Right ventricle myocardium inferior (tissue), 1 donor: ENCODE data around the gene ATP8B4. TPM values are rescaled to one million over a fixed set of nuclear protein-coding genes. Genes with fewer than 3 reads are reported as not detected.

Source experiments
- ATAC-seq: fragments of 200-7000 bp; cut with Tn5 transposase; one replicate; pipeline ENCODE4 v1.9.1; 2020; ENCODE audit warnings: mild to moderate bottlenecking, moderate library complexity
- DNase-seq: peaks from one replicate; pipeline ENCODE4 v3.0.0; 2021; ENCODE audit errors: missing footprints
- intact Hi-C: fragments of 100-400 bp; cut with DNase I; formaldehyde crosslinking; loops from one replicate; pipeline ENCODE4 v1.11.0; 2022
- total RNA-seq: library from RNA; stranded (reverse); fragmentation: NEBNext Ultra II Directional; extraction: Animal tissue kit (Norgen Biotek cat#: 25700); gene quantifications from one replicate; pipeline ENCODE4 v1.2.1, GENCODE V29; 2021
- donor health status: DM: no; HTN: yes; CAD: no; lungs with severe emphysema.

The ATP8B4 gene
- total RNA-seq, 1 donor from 2014 or later, result 6.1 TPM

DNA sequence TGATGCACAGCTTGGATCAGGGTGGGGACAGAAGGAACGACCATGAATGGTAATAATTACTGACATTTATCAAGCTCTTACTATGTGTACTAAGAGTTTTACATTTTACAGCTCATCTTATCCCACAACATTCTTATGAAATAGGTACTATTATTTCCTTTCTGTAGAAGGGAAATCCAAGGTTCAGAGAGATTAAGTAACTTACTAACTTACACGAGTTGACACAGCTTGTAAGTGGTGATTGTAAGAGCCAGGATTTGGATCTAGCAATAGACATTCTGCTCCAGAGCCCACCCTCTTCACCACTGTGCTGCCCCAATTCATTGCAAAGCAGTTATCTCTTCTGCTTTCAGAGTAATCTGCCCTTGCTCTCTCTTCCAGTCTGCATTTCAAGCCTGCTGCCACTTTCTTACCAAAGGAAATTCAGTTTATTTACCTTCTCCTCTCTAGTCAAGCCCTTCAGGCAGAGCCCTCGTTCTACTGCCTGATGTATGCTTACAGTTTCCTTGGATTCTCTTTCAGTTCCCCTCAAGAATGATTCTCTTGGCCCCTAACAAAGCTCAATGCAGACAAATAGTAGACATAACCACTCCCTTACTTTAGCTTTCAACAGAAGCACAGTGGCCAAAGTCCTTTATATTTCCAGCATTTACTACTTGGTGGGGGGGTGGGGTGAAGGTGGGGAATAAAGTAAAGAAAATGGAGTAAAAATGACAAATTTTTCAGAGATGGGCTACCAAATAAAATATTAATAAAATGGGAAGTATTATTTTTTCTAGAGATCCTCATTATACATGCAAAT is 65.8 kb downstream of the ATP8B4 start:
- ATAC-seq, result no peak
- intact Hi-C loops, result loop anchor here (5.0 kb wide), 1 partner anchor 51 kb away; no protein-coding TSS in a partner anchor
- no peak for DNase-seq

DNA sequence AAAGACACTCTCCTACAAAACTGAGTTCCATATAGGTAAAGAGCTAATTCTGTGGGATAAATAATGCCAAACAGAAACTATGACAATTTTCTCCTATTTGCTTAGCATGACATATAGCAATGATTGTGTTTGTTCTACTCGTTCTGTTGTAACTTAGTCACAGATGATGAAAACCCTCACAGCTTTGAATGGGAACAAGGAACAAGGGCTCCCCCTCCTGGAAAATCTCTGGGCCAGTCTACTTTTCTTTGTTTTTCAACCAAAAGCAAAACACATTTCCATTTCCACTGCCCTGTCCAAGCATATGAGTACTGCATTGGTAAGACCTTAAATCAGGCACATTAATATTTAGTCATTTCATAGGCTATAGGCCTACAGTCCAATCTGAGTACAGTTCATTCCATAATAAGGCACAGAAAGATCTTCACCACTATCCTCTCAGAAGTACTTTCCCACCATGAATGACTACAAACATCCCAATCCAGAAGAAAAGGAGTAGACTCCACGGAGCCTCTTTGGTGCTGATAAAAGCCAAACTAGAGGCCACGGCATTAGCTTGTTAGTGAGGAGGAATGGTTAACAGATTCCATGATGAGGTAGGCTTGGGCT is 67.1 kb downstream of the ATP8B4 start:
- intact Hi-C loops, result loop anchor here (5.0 kb wide), 1 partner anchor 50 kb away; no protein-coding TSS in a partner anchor
- ATAC-seq (no peak), DNase-seq (no peak)

GRCh38 chr15:50050986-50051743 is 67.9 kb downstream of the ATP8B4 start:
- no peak for ATAC-seq
- intact Hi-C loops, result loop anchor here (5.0 kb wide), 1 partner anchor 49 kb away; no protein-coding TSS in a partner anchor

GRCh38 chr15:50049871-50050270 is 69.2 kb downstream of the ATP8B4 start:
- no peak for ATAC-seq
- intact Hi-C loops, result loop anchor here (5.0 kb wide), 1 partner anchor 48 kb away; no protein-coding TSS in a partner anchor
- DNase-seq, result no peak

More at GRCh38 chr15:50050986-50051743, 67.9 kb downstream of the ATP8B4 start:
- no peak for DNase-seq

DNA sequence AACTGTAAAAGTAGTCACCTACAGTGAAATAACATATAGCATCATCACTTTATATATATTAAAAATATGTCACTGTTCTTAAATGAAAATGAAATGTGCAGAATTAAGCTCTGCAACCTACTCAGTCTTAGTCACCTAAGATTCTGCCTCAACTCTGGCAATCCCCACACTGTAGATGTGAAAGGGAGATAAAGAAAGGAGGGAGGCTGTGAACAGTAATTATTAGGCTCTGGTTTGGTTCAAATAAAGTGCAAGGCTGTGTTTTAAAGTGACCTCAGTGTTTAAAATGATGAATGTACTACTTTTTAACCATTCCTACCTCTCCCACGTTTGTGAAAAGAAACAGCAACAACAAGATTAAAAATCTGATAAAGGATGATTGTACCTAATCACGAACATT is 72.2 kb downstream of the ATP8B4 start:
- DNase-seq (no peak), ATAC-seq (no peak)

GRCh38 chr15:50046159-50046558 is 72.9 kb downstream of the ATP8B4 start:
- intact Hi-C loops, result no loop called here
- no peak for DNase-seq
- ATAC-seq, result no peak

More for the DNA sequence above, 72.2 kb downstream of the ATP8B4 start:
- intact Hi-C loops, result no loop called here

- ATAC-seq (no peak), DNase-seq (no peak)
- intact Hi-C loops, result no loop called here
Measured at GRCh38 chr15:50044904-50045303, 74.1 kb downstream of the ATP8B4 start.

DNA sequence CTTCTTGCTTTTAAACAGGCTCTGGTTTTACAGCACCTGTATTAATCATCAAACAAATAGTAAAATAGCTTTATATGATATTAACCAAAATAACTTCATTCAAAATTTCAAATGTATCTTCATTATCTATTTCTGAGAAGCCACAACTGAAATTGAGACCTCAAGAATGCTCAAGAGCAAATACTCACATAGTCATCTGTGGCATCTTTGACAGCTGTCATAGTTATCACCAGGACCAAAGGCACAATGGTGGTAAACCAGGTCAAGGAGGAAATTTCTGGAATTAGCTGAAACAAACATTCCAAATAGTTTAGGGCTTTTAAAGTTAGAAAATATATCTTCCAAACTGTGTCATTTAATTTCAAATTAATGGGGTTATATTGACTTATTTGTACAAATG is 74.6 kb downstream of the ATP8B4 start:
- no peak for DNase-seq
- ATAC-seq, result no peak
- intact Hi-C loops, result no loop called here

DNA sequence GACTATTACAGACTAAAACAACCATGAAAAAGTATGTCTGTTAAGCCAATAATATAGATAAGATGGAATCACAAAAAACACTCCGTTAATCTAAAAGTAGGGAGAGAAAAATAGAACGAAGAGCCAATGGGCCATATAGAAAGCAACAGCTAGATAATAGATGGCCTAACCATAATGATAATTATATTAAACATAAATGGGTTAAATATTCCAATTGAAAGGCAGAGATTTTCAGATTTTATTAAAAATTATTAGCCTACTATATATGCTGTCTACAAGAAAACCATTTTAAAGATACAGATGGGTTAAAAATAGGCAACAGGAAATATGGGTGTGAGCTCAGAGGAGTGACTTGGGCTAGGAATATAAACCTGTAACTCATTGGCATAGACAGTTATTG is 76.3 kb downstream of the ATP8B4 start:
- ATAC-seq, result no peak
- no peak for DNase-seq
- intact Hi-C loops, result no loop called here

DNA sequence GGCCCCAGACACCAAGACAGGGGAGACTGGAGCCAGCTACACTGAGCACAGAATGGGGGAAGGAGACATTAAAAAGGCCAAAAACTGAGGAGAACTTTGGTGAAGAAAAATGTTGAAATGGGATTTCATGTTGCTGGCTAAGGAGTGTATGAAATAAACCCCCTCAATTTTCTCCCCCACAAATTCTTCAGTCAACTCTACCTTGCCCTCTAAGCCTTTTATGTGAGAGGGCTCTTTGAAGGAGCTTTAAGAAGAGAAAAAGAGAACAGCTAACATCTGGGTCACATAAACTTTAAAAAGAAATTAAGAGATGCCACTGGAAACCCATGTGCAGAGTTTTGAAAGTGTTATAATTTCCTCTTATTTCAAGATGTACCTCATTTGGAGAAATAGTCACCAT is 88.6 kb downstream of the ATP8B4 start:
- no peak for ATAC-seq
- intact Hi-C loops, result no loop called here
- no peak for DNase-seq

DNA sequence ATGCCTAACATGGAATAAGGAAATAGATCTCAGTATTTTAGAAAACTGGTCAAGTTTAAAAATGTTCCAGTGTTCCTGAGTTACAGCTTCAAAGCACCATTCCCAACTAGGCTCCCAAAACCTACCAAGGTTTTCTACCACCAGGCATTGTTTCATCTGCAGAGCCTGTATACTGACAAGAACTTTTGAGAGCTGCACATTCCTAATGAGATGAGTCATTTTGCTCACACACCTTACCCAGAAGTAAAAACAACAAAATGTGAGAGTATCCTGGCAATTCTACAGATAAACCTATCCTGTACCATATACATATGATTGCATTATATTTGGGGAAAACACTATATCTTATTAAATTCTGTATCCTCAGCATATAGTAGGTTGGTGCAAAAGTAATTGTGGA is 90.7 kb downstream of the ATP8B4 start:
- no peak for ATAC-seq
- no peak for DNase-seq
- intact Hi-C loops, result no loop called here

GRCh38 chr15:50024281-50024680 is 94.8 kb downstream of the ATP8B4 start:
- ATAC-seq (peak; percentile 34), DNase-seq (no peak)
- intact Hi-C loops, result no loop called here

- ATAC-seq, result no peak
- intact Hi-C loops, result no loop called here
- DNase-seq, result no peak
Measured at GRCh38 chr15:50018491-50018890, 100.5 kb downstream of the ATP8B4 start.

DNA sequence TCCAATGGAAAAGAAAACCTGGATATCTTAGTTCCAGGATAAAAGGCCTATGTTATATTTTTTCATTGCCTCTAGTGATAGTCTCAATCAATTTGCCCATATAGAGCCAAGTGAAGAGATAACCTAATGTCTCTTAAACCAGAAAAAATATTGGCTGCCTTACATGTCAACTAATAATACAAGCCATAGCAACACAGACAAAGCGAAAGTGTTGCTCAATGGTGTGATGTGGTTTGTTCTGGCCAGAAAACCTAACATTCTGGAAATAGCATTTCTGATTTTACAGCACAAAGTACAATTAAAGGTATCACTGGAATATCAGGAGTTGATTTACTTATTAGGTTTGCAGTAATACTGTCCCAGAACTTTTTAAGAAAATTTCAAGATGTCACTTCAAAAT is 101.5 kb downstream of the ATP8B4 start:
- ATAC-seq, result peak; percentile 63
- intact Hi-C loops, result no loop called here
- no peak for DNase-seq

DNA sequence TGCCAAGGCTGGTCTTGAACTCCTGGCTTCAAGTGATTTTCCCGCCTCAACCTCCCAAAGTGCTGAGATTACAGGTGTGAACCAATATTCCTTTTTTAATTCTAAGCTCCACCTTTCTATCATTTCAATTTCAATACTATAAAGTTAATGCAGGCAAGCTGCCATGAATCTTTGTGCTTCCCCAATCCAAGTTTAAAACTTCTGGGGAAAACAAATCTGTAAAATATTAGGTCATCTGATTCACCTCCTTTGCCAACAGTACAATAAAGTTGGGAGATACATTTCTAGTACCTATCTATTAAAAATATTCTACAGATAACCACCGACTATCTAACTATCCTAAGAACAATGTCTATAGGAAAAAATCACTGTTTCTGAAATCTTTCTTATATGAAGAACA is 102.1 kb downstream of the ATP8B4 start:
- intact Hi-C loops, result no loop called here
- DNase-seq (no peak), ATAC-seq (no peak)

DNA sequence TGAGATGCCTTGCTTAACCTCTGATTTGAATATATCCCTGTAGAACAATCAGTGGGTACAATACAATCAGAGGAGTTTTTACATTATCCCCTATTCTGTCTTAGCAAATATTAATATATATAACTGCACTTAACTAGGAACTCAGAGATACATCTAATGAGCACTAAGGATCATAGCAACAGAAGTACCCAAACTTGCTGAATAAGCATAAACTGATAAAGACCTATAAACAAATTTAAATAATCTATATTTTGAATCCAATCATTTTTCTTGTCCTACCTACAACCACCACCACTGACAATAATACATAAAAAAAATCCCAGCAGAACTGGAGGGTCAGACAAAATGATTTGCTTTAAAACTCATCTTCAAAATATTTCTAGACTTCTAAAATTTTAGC is 106.2 kb downstream of the ATP8B4 start:
- no peak for ATAC-seq
- no peak for DNase-seq
- intact Hi-C loops, result no loop called here

GRCh38 chr15:50009634-50010033 is 109.4 kb downstream of the ATP8B4 start:
- no peak for DNase-seq
- intact Hi-C loops, result loop anchor here (10.0 kb wide), 3 partner anchors 105 to 585 kb away; partner anchors contain the start of genes DTWD1, FAM227B and FGF7
- peak; percentile 44 for ATAC-seq

DNA sequence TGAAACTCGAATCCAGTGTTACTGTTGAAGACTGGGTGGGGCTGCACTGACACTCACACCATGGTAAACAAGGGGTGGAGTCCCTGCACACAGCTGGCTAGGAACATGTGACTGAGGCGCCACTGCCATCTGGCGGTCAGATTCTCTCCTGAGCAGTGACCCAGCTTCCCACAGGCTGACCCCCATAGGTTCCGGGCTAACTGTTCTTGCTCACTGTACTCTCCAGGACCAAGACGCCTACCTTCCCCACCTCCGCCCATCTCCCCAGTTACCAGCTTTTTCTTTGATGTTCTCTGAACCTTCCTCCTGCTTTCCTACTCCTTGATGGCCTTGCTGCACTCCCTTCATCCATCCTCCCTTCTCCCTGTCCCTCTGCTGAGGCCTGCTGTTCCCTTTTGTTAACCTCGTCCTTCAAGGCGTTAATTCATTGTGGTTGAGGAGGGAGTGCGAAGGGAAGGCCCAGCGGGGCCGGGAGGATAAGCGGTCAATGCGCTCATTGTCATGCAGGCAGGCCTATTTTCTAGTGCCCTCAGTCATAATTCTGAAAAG is 115.2 kb downstream of the ATP8B4 start:
- intact Hi-C loops, result loop anchor here (1.0 to 10.0 kb wide), 6 partner anchors 48 to 767 kb away; partner anchors contain the start of genes DTWD1, FAM227B and FGF7
- ATAC-seq (peak; percentile 100), DNase-seq (peak; percentile 92)

DNA sequence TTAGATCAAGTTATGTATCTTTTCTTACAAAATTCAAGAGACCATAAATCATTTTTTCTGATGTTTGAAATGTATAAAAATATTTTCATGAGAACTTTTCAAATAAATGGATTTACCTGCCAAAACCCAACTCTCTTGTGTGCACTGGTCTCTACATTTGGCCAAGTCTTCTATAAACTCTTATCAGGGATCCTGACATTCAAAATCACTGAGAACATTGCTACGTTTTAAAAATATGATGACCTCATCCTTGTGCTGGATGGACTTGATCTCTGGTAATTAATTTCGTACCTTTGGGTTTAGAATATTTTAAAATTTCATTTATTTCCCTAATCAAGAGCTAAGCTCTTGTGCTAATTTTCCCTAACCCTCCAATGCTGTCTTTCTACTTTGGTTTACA is 127.4 kb downstream of the ATP8B4 start:
- no peak for ATAC-seq
- no peak for DNase-seq
- intact Hi-C loops, result no loop called here
